NCI-H1694 (cell line): ENCODE measurements around the gene C6orf89.

ENCODE experiments used
- DNase-seq: peaks from one replicate; lab custom pipeline; 2025; lab: John Stamatoyannopoulos, UW

C6orf89 gene, protein sequence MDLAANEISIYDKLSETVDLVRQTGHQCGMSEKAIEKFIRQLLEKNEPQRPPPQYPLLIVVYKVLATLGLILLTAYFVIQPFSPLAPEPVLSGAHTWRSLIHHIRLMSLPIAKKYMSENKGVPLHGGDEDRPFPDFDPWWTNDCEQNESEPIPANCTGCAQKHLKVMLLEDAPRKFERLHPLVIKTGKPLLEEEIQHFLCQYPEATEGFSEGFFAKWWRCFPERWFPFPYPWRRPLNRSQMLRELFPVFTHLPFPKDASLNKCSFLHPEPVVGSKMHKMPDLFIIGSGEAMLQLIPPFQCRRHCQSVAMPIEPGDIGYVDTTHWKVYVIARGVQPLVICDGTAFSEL

DNA sequence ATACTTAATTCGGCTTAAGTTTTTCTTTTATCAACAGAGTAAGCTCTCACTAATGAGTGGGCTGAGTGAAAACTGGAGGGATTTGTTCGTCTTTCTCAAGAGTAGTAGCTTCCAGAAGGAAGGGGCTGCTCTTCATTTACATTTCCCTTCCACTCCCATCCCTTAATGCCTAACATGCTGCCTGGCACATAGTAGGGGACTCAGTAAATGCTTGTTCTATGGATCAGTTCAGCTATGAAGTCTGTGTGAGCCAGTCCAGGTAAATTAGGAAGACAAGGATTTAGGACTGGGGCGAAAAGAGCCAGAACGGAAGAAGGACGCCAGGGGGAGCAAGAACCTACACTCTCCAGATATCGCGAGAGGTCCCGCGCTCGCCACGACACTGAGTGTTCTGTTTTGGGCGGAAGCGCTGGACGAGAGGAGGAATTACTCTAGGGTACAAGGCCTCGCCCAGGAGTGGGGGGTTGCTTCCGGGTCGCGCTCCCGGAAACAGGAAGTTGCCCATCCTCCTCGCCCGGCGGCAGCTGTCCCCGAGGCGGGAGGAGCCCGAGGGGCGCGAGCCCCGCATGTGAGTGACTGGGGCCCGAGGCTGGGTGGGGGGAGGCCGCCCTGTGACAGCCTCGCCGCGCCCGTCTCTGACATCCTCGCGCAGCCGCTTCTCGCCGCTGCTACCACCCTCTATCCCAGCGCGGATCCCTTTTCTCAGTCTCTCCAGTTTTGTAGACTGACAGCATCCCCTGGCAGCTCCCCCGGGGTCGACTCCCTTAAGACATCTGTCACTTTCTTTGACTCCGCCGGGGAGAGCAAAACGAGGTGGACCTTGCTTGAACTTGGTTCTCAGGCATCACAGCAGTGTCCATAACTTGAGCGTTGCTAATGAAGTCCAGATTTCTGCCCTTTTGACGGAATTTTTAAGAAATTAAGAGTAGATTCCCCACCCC lies at the start of gene C6orf89:
Gene C6orf89, plus strand, starts transcription at position 492 of the 941 bp plus-strand sequence. CDS start 13,493 bp downstream, outside the sequence.
- peak; percentile 95 for DNase-seq

DNA sequence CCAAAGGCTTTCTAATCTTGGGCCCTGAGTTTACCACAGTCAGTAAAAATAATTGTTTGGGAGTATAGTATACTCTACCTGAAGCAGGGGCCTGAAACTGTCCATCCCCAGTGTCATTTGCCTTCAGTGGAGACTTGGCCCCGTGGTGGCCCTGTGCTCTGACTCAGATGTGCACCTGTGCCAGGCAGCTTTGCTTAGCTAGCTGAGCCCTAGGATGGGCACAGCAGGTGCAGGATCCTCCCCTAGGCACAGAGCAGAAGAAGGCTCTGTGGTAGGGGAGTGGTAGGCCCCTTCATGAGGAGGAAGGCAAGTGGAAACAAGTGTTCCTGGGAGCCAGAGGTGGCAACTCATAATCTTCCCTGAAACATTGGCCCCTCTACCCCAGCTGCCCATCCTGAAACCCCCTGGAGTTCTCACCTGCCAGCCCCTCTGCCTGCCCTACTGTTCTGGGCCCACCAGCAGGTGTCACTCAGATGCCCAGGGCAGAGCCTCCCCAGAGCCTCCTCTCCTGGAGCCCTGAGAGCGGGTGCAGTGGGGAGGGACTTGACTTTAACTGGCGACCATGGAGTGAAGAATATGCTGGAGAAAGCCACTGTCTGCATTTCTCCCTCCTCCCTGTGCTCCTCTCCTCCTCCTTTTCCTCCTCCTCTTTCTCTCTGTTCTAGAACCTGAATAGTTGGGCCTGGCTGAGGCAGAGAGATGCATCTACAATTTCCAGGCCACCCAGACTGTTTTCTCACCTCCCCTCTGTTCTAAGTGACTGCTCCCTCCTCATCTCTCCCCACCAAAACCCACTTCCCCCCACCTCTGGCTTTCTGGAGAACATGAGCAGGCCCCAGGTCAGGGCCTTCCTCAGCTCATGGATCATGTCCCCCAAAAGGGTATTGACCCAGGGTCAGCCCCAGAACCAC lies 49.4 kb upstream of the C6orf89 start:
- no peak for DNase-seq

DNA sequence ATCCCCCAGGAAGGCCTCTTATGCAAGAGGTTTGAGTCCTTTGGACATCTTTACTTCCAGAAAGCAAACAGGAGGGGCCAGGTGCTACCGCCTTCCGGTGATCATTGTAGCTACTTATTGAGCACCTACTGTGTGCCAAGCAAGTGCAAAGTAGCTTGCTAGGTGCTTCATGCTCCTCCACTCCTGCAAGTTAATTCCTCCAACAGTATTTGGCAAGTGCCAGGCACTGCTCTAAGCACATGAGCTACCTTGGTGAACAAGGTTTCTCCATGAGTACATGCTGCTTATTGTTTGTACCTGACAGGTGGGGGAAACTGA lies 48.8 kb upstream of the C6orf89 start:
- DNase-seq: no peak

DNA sequence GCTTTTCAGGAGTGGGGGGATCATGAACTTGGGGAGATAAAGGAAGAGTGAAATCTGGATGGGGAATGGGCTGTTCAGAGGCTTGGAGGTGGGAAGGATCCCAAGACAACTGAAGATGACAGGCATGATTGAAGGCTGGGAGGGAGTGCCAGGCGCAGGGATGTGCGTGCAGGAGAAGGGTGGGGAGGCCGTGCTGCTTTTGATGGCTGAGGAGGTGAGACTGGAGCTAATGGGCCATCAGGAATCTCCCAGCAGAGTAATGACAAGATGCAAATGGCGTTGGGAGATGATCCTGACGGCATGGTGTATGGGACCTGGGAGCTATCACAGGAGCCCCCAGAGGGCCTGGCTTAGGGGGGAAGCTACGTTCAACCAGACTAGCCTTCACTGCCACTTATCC lies 48.1 kb upstream of the C6orf89 start:
- DNase-seq: no peak

DNA sequence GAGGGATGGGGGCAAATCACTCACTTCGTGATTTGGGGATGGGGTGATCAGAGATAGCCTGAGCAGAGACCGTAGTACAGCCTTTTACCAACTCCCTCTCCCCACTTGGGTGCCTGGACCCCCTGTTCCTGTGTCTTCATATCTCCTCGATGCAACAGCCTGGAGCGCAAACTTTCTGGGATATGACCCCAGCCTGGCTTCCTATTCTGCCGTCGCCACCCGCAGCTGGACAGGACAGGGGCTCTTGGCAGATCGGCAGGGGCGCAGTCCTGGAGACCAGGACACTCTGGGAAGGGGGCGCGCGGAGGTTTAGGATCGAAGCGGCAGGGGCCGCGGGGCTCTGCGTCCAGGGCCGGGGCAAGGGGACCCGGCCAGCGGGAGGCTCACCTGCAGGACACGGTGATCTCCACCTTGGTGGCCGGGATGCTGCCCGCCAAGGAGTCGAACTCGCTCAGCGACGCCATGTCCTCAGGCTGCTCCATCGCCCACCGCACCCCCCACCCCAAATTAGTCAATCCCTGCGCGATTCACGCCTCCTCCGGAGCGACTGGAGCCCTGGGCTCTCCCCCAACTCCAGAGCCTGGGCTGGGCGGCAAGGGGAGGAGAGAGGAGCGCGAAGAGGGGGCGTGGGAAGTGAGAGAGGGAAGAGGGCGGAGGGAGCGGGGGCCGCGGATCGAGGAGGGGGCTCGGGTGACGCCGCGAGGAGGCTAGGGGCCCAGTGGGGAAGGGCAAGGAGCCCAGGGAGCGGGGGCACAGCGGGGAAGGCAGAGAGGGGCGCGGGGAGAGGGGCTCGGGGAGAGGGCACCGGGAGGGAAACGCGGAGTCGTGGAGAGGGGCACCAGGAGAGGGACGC lies 46.6 kb upstream of the C6orf89 start, which contains the start of gene CPNE5:
Gene CPNE5, minus strand, starts transcription at position 549 of the 853 bp plus-strand sequence. Its CDS starts 67 bp downstream, at position 482.
- peak; percentile 15 for DNase-seq

DNA sequence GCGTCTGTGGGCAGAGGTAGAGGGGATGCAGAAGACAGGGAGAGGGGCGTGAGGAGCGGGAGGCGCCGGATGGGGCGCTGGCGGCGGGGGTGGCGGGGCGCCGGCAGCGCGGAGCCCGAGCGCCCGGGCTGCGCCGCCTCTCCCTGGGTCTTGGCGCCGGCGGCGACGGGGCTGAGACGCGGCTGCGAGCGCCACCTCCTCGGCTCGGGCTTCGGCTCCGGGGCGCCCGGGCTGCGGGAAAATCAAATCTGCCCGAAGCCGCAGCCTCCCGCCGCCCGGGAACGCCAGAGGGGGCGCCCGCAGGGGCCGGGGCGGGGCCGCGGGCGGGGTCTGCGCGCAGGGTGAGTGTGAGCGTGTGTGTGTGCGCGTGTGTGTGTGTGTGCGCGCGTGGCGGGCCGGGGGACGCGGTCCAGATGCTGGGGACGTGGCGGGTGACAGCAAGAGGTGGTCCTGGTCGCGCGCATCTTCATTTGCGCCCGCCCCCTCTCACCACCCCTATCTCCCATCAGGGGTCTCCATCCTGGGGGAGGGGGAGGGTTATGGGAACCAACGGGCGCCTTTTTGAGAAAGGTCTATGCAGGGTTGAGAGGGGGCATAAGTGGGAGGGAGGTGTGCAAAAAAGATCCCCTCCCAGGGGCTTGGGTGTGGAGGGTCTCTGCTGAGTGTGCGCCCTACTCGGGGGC lies 45.9 kb upstream of the C6orf89 start:
- peak; percentile 16 for DNase-seq

DNA sequence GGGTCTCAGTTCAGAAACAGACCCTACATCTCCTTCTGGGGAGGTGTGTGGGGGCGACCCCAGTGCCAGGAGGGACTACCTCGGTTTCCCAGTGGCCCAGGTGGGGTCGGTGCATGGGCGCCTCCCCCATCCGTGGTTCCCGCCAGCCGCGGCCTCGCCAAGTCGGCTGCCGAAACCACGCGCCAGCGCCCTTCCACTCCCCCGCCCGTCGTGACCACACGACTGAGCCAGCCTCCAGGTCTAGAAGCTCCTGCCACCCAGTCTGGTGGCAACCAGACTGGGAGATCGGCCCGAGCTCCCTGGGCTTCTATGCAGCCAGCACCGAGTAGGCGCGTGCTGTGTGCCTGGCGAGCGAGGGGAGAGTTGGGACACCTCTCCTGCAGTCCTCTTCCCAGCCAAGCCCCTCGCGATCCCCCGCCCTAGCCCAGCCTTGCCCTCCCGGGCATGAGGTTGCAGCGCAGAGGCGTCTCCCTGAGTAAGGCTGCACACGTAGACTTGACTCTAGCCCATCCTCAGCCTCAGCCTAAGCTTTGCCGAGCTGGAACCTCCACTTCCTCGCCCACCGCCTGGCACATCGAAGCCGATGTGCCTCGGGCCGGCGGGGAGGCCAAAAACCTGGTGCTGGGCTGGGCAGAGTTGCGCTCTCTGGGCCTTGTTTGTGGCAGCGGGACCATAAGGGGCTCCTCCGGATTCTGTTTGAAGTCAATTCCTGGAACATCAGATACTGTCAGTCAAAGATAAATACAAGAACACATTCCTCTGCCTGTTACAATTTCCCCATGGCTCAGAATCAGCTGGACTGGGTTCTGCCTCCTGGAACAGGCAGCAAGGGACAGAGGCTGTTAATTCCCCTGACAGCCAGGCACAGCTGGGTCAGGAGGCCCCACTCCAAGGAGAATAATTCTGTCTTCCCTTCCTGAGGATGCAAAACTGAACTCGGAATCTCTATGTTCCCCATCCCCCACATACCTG lies 45.0 kb upstream of the C6orf89 start:
- DNase-seq: no peak

DNA sequence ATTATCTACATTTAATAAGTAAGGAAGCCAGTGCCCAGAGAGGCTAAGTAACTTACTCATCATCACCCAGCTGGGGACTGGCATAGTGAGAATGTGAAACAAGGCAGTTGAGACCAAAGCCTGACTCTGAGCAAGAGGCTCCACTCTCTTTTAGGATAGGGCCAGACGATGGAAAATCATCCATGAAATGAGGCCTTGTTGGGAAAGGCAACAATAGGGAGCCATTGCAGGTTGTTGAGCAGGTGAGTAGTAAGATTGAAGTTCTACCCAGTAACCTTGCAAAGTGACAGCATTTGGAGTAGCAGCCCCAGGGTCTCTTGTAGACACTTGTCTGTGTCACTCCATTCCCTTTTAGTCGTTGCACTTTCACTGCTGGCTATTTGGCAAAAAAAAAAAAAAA lies 44.0 kb upstream of the C6orf89 start:
- no peak for DNase-seq

DNA sequence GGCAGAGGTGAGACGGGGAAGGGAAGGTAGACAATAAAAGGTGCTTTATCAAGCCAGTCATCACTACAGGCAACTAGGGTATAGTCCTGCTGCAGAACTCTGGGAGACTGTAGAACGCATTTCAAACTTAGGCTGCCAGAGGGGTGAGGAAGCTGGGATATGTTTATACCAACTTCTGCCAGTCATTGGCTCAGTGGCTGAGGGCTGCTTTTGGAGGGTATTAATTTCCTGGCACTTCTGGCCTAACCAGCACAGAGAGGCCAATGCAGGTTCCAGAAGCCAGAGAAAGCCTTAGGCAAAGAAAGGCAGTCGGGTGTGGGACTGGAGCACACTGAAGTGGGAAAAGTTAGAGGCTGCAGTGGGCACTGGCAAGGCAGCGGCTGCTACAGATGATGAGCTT lies 42.6 kb upstream of the C6orf89 start:
- no peak for DNase-seq

DNA sequence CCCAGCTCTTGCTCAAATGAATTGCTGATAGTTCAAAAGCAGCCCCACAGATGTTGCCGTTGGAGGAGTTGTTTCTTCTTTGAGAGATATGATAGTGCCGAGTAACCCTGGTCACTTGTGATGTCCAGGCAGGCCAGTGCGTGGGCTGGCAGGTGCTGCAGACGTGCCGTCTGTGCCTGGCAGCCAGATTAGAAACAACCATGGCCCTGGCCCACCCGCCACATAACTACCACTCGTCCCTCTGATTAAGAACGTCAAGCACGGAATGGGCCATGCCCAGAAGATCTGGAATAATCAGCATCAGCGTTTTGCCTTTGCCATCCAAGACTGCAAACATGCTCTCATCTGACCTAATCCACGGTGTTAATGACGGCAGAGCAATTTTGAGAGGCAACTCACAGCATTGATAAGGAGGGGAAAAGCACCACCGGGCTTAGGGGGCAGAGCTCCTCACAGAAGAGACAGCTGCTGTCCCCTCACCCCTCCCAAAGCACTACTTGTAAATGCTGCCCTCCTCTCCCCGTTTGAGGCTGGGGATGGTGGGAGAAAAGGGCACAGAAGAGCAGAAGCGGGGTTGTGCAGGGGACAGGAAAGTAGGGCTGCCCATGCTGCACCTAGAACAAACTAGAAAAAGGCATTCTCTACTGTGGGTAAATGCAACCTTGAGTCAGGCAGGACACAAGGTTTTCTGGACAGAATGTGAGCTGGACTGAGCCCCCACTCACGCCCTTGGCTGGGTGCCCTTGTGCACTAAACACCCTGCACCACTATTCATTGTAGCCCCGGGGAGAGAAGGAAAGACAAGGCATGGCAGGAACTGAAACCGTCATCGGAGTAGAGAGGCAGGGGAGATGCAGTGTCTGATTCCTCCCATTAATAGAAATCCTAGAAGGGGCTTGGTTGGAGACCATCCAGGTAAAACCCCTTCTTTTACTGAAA lies 41.3 kb upstream of the C6orf89 start:
- DNase-seq: no peak

DNA sequence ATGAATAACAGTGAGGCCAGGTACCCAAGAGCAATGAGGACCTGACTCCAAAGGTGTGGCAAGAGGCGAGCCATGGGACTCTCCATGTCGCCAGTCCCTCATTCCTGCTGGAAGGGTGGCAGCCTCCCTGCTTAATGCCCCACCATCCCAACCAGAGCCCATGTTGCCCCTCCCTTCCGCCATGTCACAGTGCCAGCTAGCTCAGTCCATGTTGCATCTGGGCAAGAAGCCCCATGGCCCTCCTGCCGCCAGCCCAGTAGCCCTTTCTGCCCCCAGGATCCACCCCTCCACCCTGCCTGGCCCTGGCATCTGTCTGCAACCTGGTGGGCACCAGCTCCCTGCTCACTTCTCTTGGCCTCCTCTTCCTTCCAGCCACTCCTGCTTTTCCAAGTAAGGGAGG lies 40.5 kb upstream of the C6orf89 start:
- DNase-seq: no peak

DNA sequence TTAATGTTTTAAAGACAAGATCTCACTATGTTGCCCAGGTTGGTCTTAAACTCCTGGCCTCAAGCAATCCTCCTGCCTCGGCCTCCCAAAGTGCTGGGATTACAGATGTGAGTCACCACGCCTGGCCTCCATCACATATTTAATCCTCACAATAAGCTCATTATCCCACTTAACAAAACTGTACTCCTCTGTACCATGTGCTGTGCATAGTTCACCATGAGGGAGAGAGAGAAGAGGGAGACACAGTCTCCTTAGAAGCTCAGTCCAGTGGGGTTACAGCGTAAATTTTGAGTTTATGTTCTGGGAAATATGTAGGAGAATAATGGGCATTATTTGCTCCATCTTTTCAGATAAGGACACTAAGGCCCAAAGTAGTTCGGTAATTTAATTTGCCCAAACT lies 38.6 kb upstream of the C6orf89 start:
- no peak for DNase-seq

DNA sequence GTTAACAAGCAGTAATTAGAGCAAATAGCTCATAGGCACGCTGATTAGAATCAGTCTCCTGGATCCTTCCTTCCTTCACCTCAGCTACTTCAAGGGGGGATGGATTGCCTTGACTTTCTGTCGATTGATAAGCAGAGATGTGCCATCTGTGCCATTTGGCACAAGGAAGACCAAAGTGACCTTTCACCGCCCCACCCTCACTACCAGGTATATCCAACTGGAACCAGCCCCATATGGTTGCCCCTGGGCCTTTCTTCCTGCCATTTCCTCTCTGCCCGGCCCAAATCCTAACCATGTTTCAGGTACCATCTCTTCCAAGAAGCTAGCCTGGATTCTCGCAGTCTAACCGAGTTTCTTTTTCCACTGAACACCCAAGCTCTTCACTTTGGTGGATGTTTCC lies 37.8 kb upstream of the C6orf89 start:
- no peak for DNase-seq

DNA sequence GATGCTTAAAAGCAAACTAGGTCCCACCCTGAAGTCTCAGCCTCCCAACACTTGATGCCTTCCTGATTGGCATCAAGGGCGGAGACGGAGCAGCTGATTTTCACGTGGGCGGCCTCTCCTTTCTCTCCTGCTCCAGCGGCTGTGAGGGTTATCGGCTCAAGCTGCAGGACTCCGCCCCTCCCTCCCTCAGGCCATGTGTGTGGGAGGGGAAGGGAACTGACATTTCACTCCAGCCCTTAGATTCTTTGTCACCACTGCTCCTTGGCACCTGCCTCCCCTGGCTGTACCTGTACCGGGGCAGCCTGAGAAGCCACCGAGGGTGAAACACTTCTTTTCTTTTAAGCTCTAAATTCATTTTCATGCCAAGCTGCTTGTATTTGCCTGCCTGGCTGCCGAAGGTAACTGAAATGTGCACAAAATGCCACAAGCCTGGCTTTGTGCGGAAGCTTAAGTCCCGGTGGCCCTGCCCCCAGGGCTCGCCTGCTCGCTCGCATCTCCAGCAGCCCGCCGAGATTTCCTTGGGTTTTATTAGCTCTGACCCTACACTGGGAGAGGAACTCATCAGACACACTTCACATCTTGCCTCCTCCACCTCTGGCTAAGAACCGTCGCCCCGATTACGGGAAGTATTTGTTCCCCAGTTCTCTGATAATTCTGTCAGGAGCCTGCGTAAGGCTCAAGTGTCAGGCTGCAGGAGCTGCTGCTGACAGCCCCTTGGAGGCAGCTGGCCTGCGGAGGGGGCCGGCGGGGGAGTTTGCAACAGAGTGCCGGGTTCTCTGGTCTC lies 36.9 kb upstream of the C6orf89 start:
- DNase-seq: no peak

DNA sequence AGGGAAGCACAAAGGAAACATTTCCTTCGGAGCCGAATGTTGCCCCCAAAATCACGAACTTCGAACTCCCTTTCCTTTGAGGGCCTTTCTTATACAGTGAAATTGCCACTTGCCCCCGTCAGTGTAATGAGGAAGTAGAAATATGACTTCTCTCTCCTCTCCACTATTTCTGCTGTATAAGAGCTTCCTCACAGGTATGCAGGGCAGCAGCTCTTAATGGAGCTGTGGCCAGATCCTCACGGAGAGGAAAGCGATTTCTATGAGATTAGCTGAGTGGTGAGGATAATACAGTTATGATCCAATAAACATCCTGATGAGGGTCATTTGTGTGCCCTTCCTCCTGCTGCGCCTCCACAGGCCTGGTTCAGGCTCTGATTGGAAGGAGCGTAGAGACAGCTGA lies 35.7 kb upstream of the C6orf89 start:
- DNase-seq: no peak

DNA sequence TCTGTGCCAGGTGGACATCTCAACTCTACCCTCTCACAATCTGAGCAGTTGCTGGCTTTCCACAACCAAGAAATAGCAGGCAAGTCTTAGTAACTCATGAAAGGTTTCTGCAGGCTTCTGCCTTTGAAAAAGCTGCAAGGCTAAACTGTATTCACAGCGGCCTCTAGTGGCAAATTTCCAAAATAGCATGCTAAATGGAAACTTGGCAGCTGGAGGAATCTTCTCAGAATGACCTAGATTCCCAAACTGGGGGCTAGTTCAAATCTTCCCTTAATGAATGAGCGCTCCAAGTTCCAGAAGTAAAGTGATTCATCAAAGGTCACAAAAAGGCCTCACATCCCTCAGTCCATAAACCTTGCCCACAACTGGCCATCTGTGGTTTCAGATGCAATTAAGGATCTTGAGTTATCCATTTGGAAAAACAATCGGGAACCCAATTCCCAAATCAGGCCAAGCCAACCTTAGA lies 34.6 kb upstream of the C6orf89 start:
- peak; percentile 66 for DNase-seq

DNA sequence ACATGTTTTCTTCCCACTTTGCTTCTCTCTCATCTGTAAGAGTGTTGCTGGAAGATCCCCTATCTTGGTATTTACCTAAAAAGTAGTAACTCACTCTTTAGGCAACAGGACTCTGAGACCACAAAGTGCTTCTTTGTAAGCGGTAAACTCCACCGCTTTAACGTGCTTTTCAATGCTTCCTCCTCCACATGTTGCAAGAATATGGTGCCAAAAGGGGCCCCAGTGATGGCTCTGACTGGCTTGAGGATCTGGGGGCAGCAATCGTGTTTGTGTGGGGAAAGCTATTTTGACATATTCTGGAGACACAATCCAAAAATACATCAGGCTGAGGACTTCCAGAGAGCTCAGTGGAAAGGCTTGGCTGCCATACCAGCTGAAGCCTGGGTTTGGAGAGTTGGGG lies 34.1 kb upstream of the C6orf89 start:
- no peak for DNase-seq
